ENCODE results near the gene COLEC12.

DNA sequence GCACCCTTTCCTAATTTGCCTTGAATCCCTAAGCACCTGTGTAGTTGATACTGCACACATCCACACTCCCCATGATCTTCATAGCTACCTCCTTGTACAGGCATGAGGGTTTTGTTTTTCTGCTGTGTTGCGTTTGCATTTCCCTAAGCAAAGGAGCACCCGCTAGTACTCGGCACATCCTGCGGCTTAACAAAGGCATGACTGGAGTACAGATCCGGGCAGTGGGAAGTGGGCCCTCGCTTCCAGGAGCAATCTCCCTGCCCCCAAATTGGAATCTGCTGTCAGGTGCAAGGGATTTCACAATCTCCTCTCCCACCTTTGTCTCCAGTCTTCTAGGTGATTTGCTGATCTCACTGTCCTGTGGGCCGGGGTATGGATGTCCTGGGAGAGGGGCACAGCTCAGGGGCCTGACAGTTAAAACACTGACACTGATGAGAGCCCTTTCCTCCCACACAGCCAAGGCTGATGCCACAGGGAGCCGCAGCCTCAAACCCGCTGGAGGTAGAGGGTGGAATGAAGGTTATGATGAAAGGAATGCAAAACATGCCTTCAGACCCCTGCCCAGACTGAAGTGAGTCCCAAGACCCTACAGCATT, 133.9 kb downstream of the COLEC12 start:
- TF ChIP-seq, protein P1, sequence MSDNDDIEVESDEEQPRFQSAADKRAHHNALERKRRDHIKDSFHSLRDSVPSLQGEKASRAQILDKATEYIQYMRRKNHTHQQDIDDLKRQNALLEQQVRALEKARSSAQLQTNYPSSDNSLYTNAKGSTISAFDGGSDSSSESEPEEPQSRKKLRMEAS (IDR thresholded peaks at IDR 0.05; ENCODE audit: insufficient read depth, insufficient read length): no peak
- TF ChIP-seq POLR2A (IDR thresholded peaks at IDR 0.05; ENCODE audit: low read depth, low read length): no peak
